ENCODE measurements around the gene HMX3. TPM values are rescaled to one million over a fixed set of nuclear protein-coding genes. Genes with fewer than 3 reads are reported as not detected.

Gene HMX3
- total and polyA plus RNA-seq, 2 donors (not counting 3 experiments of a cell fraction or from before 2014, with no cell fraction given), result not detected

DNA sequence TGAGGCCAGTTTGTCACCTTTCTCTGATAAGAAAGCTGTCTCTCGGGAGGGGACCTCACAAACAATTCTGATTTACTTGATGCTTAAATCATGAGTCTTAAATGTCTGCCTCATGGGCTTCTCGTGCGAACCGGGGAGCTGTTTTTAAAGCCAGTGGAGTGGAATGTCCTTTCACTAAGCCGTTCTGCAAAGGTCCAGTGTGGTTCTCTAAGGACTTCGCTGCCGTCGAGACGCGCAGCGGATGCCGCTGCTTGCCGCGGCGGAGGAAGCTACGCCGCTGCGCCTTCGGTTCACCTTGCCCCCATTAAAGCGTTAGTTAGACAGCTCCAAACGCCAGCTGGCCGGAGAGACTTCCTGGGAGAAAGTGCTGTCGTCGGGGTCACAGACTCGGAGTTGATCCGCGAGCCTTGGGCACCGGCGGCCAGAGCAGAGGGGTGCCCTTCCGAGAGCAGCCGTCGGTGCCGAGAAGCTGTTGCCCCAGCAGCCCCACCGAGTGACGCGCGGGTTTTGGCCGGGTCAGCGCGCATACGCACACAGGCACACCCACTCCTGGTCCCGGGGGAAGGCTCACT, 1.3 kb upstream of the HMX3 start:
- Histone ChIP-seq H3K9me1 (replicated peaks; ENCODE audit: control insufficient read depth, extremely low read depth, insufficient read depth, low read length) (no peaks in the 10 kb centered on the region), H3K9ac (replicated peaks; ENCODE audit: extremely low read depth, insufficient read depth, low read length) (no peak overlapping the region), H3K36me3 (ENCODE audit: control insufficient read depth in 2 of 2, extremely low read depth in 1 of 2, insufficient read depth in 2 of 2, low read length in 2 of 2) (no peaks in the 10 kb centered on the region), H3K4me3 (replicated peaks in 1 of 3; ENCODE audit: insufficient read depth in 1 of 3, low read depth in 1 of 3, low read length in 3 of 3) (no peak overlapping the region), H3K27me3 (ENCODE audit: control insufficient read depth in 2 of 2, insufficient read depth in 2 of 2, low read length in 2 of 2) (peaks cover 83 to 85% of the 10 kb centered on the region in 2 experiments), H3K27ac (ENCODE audit: insufficient read depth, low read depth, low read length) (no peak overlapping the region), H3K79me2 (ENCODE audit: control insufficient read depth, insufficient read depth, low read length) (no peaks in the 10 kb centered on the region), H3K4me2 (ENCODE audit: insufficient read depth, low read length) (no peak overlapping the region), H3K9me3 (replicated peaks; ENCODE audit: control insufficient read depth, insufficient read depth, low read length) (no peaks in the 10 kb centered on the region), H3K4me1 (ENCODE audit: control insufficient read depth, extremely low read depth, insufficient read depth, low read length) (peaks cover 10% of the 10 kb centered on the region), H4K20me1 (replicated peaks; ENCODE audit: control insufficient read depth, extremely low read depth, insufficient read depth, low read length) (no peaks in the 10 kb centered on the region), H2AFZ (ENCODE audit: low read depth, low read length) (no peak overlapping the region)
- TF ChIP-seq POLR2A (IDR thresholded peaks at IDR 0.05; ENCODE audit: low read depth, low read length), result no peak
- TF ChIP-seq JUN (IDR thresholded peaks at IDR 0.05; ENCODE audit: borderline replicate concordance, insufficient read depth, insufficient read length, low read depth), result no peak
- TF ChIP-seq EZH2 (IDR thresholded peaks at IDR 0.05; ENCODE audit: borderline replicate concordance, low read depth, low read length, severe bottlenecking), result no peak
- no peak for TF ChIP-seq FOS (IDR thresholded peaks at IDR 0.05; ENCODE audit: borderline replicate concordance, insufficient read depth, low read length)
- TF ChIP-seq, protein P1, sequence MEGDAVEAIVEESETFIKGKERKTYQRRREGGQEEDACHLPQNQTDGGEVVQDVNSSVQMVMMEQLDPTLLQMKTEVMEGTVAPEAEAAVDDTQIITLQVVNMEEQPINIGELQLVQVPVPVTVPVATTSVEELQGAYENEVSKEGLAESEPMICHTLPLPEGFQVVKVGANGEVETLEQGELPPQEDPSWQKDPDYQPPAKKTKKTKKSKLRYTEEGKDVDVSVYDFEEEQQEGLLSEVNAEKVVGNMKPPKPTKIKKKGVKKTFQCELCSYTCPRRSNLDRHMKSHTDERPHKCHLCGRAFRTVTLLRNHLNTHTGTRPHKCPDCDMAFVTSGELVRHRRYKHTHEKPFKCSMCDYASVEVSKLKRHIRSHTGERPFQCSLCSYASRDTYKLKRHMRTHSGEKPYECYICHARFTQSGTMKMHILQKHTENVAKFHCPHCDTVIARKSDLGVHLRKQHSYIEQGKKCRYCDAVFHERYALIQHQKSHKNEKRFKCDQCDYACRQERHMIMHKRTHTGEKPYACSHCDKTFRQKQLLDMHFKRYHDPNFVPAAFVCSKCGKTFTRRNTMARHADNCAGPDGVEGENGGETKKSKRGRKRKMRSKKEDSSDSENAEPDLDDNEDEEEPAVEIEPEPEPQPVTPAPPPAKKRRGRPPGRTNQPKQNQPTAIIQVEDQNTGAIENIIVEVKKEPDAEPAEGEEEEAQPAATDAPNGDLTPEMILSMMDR (IDR thresholded peaks at IDR 0.05; ENCODE audit: extremely low read depth in 1 of 2, insufficient read depth in 1 of 2, low read depth in 1 of 2, low read length in 2 of 2), result no peak
- TF ChIP-seq POLR2AphosphoS5 (IDR thresholded peaks at IDR 0.05; ENCODE audit: insufficient read depth, low read depth, low read length), result no peak
- TF ChIP-seq GATA2 (IDR thresholded peaks at IDR 0.05; ENCODE audit: insufficient read depth, insufficient read length, low read depth, low read length), result no peak
- no peak for TF ChIP-seq MYC (IDR thresholded peaks at IDR 0.05; ENCODE audit: low read depth, low read length)
- TF ChIP-seq, protein P2, sequence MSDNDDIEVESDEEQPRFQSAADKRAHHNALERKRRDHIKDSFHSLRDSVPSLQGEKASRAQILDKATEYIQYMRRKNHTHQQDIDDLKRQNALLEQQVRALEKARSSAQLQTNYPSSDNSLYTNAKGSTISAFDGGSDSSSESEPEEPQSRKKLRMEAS (IDR thresholded peaks at IDR 0.05; ENCODE audit: insufficient read depth, insufficient read length), result no peak
- dilution Hi-C loops (cut with MboI; ENCODE audit: extremely low pct_ligation_motif_present, low sequenced_read_pairs), result no loop called here
- no TSS peak for BruUV-seq (replicated peaks)
- DNase-seq (ENCODE audit: low read depth, low spot score) (no peak), FAIRE-seq (no peak)
- POLR2A ChIA-PET, result no interaction called here
- intact Hi-C loops (cut with micrococcal nuclease), result loop anchor here (5.0 kb wide), 2 partner anchors 487 to 833 kb away; no protein-coding TSS in a partner anchor
- CTCF ChIA-PET, result interaction anchor here (0.9 to 2.9 kb wide), 8 partner anchors 16 to 1254 kb away, joined by 3 to 20 read pairs (median 4); partner anchors contain the start of gene BUB3
